Measurements from ENCODE around the gene PEX13. TPM values are rescaled to one million over a fixed set of nuclear protein-coding genes. Genes with fewer than 3 reads are reported as not detected.

Gene PEX13
- total and polyA plus RNA-seq, 2 of the 4 experiments (the other 2 are of a cell fraction) = 12.1 to 34.8 TPM

GRCh38 chr2:60979231-60979630 is 38.3 kb upstream of the PEX13 start:
- H3K36me3 ChIP-seq (ENCODE audit: control insufficient read depth, insufficient read depth, low read length) = no peaks in the 10 kb centered on the region
- no peak overlapping the region for H2AFZ ChIP-seq (replicated peaks; ENCODE audit: low read length, poor library complexity)
- dilution Hi-C loops (cut with HindIII; ENCODE audit: low sequenced_read_pairs, unreplicated experiment) (no loop called here), in situ Hi-C loops (cut with MboI; ENCODE audit: low sequenced_read_pairs) (no loop called here), intact Hi-C loops (cut with micrococcal nuclease) (no loop called here)
- no peak overlapping the region for H4K8ac ChIP-seq (ENCODE audit: low read depth in 2 of 2, low read length in 2 of 2)
- H2BK120ac ChIP-seq (ENCODE audit: low read depth, low read length) = no peak overlapping the region
- H3K9ac ChIP-seq (ENCODE audit: low read depth, low read length) = no peak overlapping the region
- no peaks in the 10 kb centered on the region; the same call in 1 of the 2 replicates for H3K4me1 ChIP-seq (ENCODE audit: control insufficient read depth, insufficient read depth, low read length)
- no peak overlapping the region for H4K91ac ChIP-seq (ENCODE audit: insufficient read depth, low read depth, low read length)
- no peak overlapping the region for H3K4me3 ChIP-seq (ENCODE audit: insufficient read depth, low read depth, low read length)
- no peak overlapping the region for H2BK20ac ChIP-seq (ENCODE audit: low read depth, low read length)
- H2AK5ac ChIP-seq (ENCODE audit: low read depth, low read length) = no peak overlapping the region
- H4K20me1 ChIP-seq (ENCODE audit: insufficient read depth, low read length) = no peaks in the 10 kb centered on the region
- no peak overlapping the region for H3K4ac ChIP-seq (ENCODE audit: low read depth, low read length)
- H3K23ac ChIP-seq (ENCODE audit: low read depth, low read length) = no peak overlapping the region
- CTCF ChIA-PET = no interaction called here
- H2BK15ac ChIP-seq (ENCODE audit: low read depth, low read length) = no peak overlapping the region
- H4K5ac ChIP-seq (ENCODE audit: low read depth, low read length) = no peak overlapping the region
- no TSS peak for BruUV-seq (replicated peaks)
- no peaks in the 10 kb centered on the region for H3K27me3 ChIP-seq (ENCODE audit: control insufficient read depth, insufficient read depth, low read length)
- DNase-seq (no peak), ATAC-seq (ENCODE audit: low read depth) (no peak)
- no peak overlapping the region for H3K14ac ChIP-seq (replicated peaks; ENCODE audit: low read depth, low read length)
- no CpG with 5 or more reads among the region's 4 CpGs for WGBS, 2 experiments (ENCODE audit: extremely low coverage in 2 of 2, insufficient read length in 1 of 2)
- no peak overlapping the region for H3K56ac ChIP-seq (ENCODE audit: extremely low read depth, insufficient read depth, low read length)
- peaks cover 2% of the 10 kb centered on the region; the same call in 1 of the 2 replicates for H3K9me1 ChIP-seq (ENCODE audit: insufficient read depth, low read length)
- POLR2A ChIA-PET (ENCODE audit: unreplicated experiment) = no interaction called here
- no peaks in the 10 kb centered on the region for H3K79me1 ChIP-seq (ENCODE audit: low read depth in 1 of 2, low read length in 2 of 2)
- no peak overlapping the region for H3K18ac ChIP-seq (ENCODE audit: low read depth, low read length)
- H3K9me3 ChIP-seq (ENCODE audit: control insufficient read depth, insufficient read depth, low read length) = no peaks in the 10 kb centered on the region
- no peak overlapping the region for H2AK9ac ChIP-seq (replicated peaks; ENCODE audit: low read depth, low read length, poor library complexity)
- no peak overlapping the region for H2BK5ac ChIP-seq (ENCODE audit: low read depth, low read length, poor library complexity, severe bottlenecking)
- no peak overlapping the region for H3K27ac ChIP-seq (ENCODE audit: insufficient read depth, low read length)
- H3K4me2 ChIP-seq (ENCODE audit: low read depth, low read length) = no peak overlapping the region
- no peak for TF ChIP-seq MAZ (IDR thresholded peaks at IDR 0.05; ENCODE audit: borderline replicate concordance, low read depth, low read length)
- no peak for TF ChIP-seq MAFK (IDR thresholded peaks at IDR 0.05; ENCODE audit: low read depth, low read length)
- TF ChIP-seq CTCF (conservative IDR thresholded peaks at IDR 0.05; ENCODE audit: low read depth, low read length) = no peak
- no peak for TF ChIP-seq SMC3 (IDR thresholded peaks at IDR 0.05; ENCODE audit: low read depth, low read length)
- TF ChIP-seq CHD1 (IDR thresholded peaks at IDR 0.05; ENCODE audit: low read depth, low read length) = no peak
- no peak for TF ChIP-seq FOS (IDR thresholded peaks at IDR 0.05; ENCODE audit: low read depth, low read length)
- TF ChIP-seq RFX5 (IDR thresholded peaks at IDR 0.05; ENCODE audit: low read depth, low read length) = no peak
- TF ChIP-seq BHLHE40 (IDR thresholded peaks at IDR 0.05; ENCODE audit: low read depth, low read length) = no peak
- no peak for TF ChIP-seq ELK1 (IDR thresholded peaks at IDR 0.05; ENCODE audit: borderline replicate concordance, low read depth, low read length)
- TF ChIP-seq NFE2L2 (IDR thresholded peaks at IDR 0.05; ENCODE audit: low read depth, low read length) = no peak
- no peak for TF ChIP-seq RCOR1 (IDR thresholded peaks at IDR 0.05; ENCODE audit: insufficient replicate concordance, low read length)
- TF ChIP-seq CEBPB (IDR thresholded peaks at IDR 0.05; ENCODE audit: low read depth, low read length) = no peak
- TF ChIP-seq POLR2A (IDR thresholded peaks at IDR 0.05; ENCODE audit: low read depth, low read length) = no peak
- TF ChIP-seq USF2 (IDR thresholded peaks at IDR 0.05; ENCODE audit: low read depth, low read length) = no peak
- TF ChIP-seq MXI1 (IDR thresholded peaks at IDR 0.05; ENCODE audit: borderline replicate concordance, low read depth, low read length) = no peak
- no peak for TF ChIP-seq RAD21 (IDR thresholded peaks at IDR 0.05; ENCODE audit: low read length)
